Transverse colon (tissue), 3 donors: Measurements from ENCODE around the gene LRP5.

Experiments
- CTCF ChIP-seq, 5 experiments: fragments of 200-600 bp in 3 of 5; fragments of 450-650 bp in 2 of 5; sonication (generic) in 3 of 5; IDR thresholded peaks; 1 replicate in 2 of 5; 2 replicates in 3 of 5; pipeline ENCODE4 v1.5.1; 2016 to 2017; ENCODE audit warnings: antibody characterized with exemption in 5 of 5, inconsistent platforms in 3 of 5, mild to moderate bottlenecking in 2 of 5, moderate library complexity in 1 of 5
- EP300 ChIP-seq: sonication (generic); formaldehyde crosslinking; IDR thresholded peaks from one replicate; pipeline ENCODE4 v1.6.1; 2017; ENCODE audit warnings: antibody characterized with exemption, low read depth

- TF ChIP-seq CTCF (IDR thresholded peaks at IDR 0.05) = no peak
- no peak for TF ChIP-seq EP300
Measured at GRCh38 chr11:68332186-68332585, 19.8 kb downstream of the LRP5 start.
